IPS-NIHi11 (cell line): ENCODE data around the gene QRICH1.

ENCODE experiments used
- DNase-seq: peaks from one replicate; pipeline ENCODE4 v3.0.0; 2012; ENCODE audit warnings: mixed read lengths, low spot score

Gene QRICH1

GRCh38 chr3:48997714-48998637 is 95.9 kb downstream of the QRICH1 start:
- peak; percentile 45 for DNase-seq

GRCh38 chr3:48997102-48997635 is 96.7 kb downstream of the QRICH1 start:
- DNase-seq, result no peak

- no peak for DNase-seq
These were observed 97.2 kb downstream of the QRICH1 start for GRCh38 chr3:48996640-48997039.

- DNase-seq, result no peak
These were observed 100.0 kb downstream of the QRICH1 start for GRCh38 chr3:48993834-48994233.

GRCh38 chr3:48991851-48992545 is 101.9 kb downstream of the QRICH1 start:
- no peak for DNase-seq

- peak; percentile 61 for DNase-seq
These were observed 103.0 kb downstream of the QRICH1 start for GRCh38 chr3:48990636-48991469.

- peak; percentile 82 for DNase-seq
These were observed 103.9 kb downstream of the QRICH1 start, which contains the start of gene P4HTM for GRCh38 chr3:48989796-48990635. TSS of gene P4HTM (plus strand) at chr3:48990241. CDS start at chr3:48990257, 16 bp downstream.

GRCh38 chr3:48989126-48989795 is 104.6 kb downstream of the QRICH1 start:
- DNase-seq, result no peak

- no peak for DNase-seq
These were observed 108.0 kb downstream of the QRICH1 start for GRCh38 chr3:48985831-48986376.

- DNase-seq, result no peak
These were observed 109.2 kb downstream of the QRICH1 start for GRCh38 chr3:48984663-48985062.

- no peak for DNase-seq
These were observed 110.8 kb downstream of the QRICH1 start for GRCh38 chr3:48983096-48983495.

- DNase-seq, result no peak
These were observed 111.2 kb downstream of the QRICH1 start for GRCh38 chr3:48982686-48983085.

- no peak for DNase-seq
These were observed 111.9 kb downstream of the QRICH1 start for GRCh38 chr3:48982016-48982415.

GRCh38 chr3:48980295-48980694 is 113.6 kb downstream of the QRICH1 start:
- DNase-seq, result no peak
